Measurements from ENCODE around the gene KLHDC1.
"Not testable (repeated sequence)": the region's sequence is repeated elsewhere in the genome, so short reads cannot be mapped to it uniquely, and the experiment has no call there.

Gene KLHDC1

GRCh38 chr14:49778421-49778820 is 85.5 kb downstream of the KLHDC1 start:
- DNase-seq (ENCODE audit: extremely low read depth, low read depth) = no peak
- TF ChIP-seq CTCF (IDR thresholded peaks at IDR 0.05; ENCODE audit: low read depth, low read length) = no peak

GRCh38 chr14:49781040-49781439 is 88.1 kb downstream of the KLHDC1 start:
- not testable (repeated sequence) for DNase-seq (ENCODE audit: extremely low read depth, low read depth)

GRCh38 chr14:49783394-49784014 is 90.6 kb downstream of the KLHDC1 start:
- DNase-seq (ENCODE audit: extremely low read depth, low read depth) = no peak
- no peak for TF ChIP-seq CTCF (IDR thresholded peaks at IDR 0.05; ENCODE audit: low read depth, low read length)

GRCh38 chr14:49786315-49786714 is 93.4 kb downstream of the KLHDC1 start:
- TF ChIP-seq CTCF (IDR thresholded peaks at IDR 0.05; ENCODE audit: low read depth, low read length) = no peak

GRCh38 chr14:49792618-49793017 is 99.7 kb downstream of the KLHDC1 start:
- no peak for TF ChIP-seq CTCF (IDR thresholded peaks at IDR 0.05; ENCODE audit: low read depth, low read length)
- DNase-seq (ENCODE audit: extremely low read depth, low read depth) = no peak

More at GRCh38 chr14:49786315-49786714, 93.4 kb downstream of the KLHDC1 start:
- no peak for DNase-seq (ENCODE audit: extremely low read depth, low read depth)

GRCh38 chr14:49796025-49796424 is 103.1 kb downstream of the KLHDC1 start:
- DNase-seq (ENCODE audit: extremely low read depth, low read depth) = no peak
- no peak for TF ChIP-seq CTCF (IDR thresholded peaks at IDR 0.05; ENCODE audit: low read depth, low read length)
